ENCODE measurements around the gene LZTFL1. TPM values are rescaled to one million over a fixed set of nuclear protein-coding genes. Genes with fewer than 3 reads are reported as not detected.

Gene LZTFL1
- total RNA-seq, 1 experiment from 2014 or later = 3.2 TPM

DNA sequence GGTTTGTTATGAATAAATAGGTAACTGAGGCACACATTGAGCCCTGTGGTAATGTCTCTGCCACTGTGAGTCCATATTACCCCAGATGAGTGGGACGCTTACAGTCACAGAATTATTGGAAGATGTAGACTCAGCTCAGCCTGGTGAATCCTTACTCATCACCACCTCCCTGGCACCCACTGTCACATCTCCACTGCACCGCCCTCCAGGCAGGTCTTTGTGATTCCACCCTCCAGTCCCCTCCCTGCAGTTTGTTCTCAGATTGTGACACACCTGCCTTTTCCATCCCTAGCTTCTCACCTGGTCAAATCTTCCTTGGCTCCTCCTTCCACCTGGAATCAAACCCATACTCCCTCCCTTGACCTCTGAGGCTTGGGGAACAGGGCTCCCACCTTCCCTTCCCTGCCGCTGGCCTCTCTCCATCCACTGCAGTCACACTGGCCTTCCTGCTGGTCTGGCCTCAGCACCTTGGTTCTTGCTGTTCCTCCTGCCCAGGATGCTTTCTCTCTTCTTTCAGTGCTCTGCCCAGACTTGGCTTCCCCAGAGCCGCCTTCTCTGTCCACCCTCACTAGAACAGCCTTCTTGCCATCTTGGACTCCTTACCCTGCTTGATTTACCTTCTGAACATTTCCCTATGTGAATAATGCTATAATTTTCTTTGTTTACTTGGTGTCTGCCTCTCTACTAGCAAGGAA, 55.0 kb downstream of the LZTFL1 start:
- no peak for DNase-seq (ENCODE audit: low spot score)

- DNase-seq (ENCODE audit: low spot score) = no peak
Observed at GRCh38 chr3:45785605-45786150, 56.2 kb downstream of the LZTFL1 start.

DNA sequence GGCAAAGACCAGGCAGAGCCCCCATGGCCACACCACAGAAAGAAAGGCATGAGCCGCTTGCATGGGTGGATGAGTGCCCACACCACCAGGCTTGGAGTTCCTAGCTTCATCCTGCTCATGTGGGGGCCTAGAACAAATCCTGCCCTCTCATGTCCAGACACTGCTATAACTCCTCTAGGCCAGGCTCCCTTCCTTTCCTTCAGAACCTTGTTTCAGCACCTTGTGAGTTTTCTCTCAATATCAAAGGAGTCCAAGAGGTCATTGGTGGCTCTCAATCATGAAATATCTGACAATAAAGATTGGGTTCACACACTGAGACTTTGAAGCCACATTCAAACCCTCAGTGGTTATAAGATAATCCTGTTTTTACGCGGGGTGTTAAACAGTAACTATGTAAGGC, 58.3 kb downstream of the LZTFL1 start:
- no peak for DNase-seq (ENCODE audit: low spot score)

DNA sequence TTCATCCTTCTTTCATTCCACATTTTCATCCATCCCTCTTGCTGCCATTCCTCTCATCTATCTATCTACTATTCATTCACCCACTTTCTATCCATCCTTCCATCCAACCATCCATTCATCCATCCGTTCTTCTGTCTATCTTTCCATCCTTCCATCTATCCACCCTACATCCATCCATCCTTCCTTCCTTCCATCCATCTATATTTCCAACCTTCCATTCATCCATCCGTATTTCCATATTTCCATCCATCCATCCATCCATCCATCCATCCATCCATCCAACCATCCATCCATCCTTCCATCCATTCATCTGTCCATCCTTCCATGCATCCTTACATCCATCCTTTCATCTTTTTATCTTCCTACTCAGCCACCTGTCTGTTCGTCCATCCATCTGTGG, 59.5 kb downstream of the LZTFL1 start:
- no peak for DNase-seq (ENCODE audit: low spot score)

DNA sequence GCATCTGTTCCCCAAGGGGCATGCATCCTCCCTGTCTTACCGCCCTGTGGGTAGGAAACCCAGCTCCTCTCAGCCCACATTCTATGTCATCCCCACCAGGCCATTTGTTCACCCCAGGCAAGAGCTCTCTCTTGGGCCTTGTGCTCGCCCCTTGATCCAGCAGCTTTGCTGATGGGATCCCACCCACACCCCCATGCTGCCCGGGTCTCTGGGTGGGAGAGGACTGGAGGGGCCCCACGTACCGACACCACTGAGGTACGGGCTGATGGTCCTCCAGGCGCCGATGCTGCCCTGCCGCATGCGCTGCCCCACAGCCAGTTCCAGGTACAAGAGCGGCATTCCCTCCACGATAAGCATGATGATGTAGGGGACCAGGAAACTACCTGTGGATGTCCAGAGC, 60.1 kb downstream of the LZTFL1 start:
- DNase-seq (ENCODE audit: low spot score) = no peak

DNA sequence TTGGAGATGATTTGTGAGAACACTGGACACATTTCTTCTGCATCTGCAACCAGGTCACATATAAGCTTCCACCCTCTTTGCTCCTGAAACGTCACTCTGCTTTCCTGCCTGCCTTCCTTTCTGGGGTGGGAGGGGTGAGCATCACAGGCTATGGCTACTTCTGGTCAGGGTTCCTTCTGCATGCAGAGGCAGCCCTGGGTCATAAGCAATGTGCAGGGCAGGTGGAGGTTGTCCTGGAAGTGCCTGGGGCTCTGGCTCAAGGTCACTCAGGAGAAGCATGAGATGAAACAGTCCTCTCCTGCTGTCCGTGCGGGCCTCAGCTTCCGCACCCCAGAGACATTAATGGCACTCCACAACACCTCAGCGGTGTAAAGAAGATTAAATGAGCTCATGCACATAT, 60.6 kb downstream of the LZTFL1 start:
- DNase-seq (ENCODE audit: low spot score) = no peak

GRCh38 chr3:45779746-45780735, 61.9 kb downstream of the LZTFL1 start:
- DNase-seq (ENCODE audit: low spot score) = no peak

- no peak for DNase-seq (ENCODE audit: low spot score)
Observed at GRCh38 chr3:45778761-45779201, 63.1 kb downstream of the LZTFL1 start.

DNA sequence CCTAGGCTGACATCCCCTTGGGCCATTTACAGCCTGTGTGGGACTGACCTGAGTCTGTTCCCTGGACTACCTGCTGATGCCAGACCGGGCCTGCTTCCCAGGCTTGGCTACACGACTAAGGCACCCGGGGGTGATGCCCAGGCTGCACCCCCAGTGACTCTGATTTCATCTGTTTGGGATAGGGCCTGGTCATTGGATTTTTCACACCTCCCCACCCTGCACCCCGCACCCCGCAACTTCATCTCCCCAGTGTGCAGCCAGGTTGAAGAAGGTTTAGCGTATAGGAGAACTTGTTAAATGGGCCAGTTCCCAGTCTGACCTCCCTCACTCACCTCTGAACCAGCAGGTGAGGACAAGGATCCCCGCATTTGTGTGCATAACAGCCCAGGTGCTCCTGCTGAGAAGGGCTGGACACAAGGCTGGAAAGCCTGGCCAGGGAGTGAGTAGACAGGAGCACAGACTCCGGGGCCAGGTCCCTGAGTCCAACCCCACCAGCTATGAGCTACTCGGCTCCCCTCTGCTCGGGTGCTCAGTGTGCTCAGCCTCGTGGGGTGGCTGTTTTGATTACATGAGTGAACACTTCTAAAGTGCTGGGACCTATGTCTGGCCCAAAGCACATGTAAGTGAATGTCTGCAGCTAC, 64.1 kb downstream of the LZTFL1 start:
- no peak for DNase-seq (ENCODE audit: low spot score)

DNA sequence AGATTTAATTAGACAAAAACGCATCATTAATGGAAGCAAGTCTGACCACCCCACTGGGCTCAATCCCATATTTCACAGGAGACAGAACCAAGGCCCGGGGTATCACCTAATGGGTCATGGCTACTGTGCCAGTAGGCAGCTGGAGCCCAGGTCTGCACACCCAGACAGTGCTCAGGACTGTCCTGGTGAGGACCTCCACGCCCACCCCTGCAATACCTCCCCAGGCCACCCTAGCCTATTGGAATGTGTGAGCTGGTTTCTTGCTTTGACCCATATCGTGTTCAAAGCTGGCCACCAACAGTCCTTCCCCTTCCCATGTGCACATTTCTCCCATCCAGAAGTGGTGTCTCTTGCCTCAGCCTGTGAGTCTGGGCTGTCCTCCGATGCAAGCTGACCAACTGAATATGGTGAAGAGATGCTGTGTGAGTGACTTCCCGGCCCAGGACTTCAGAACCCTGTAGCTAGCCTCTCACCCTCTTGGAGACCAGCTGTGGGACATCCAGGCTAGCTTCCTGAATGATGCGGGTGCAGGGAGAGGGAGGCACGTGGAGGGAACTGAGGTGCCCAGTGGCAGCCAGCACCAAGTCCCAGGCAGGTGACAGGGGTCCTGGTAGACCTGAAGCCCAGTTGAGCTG, 64.7 kb downstream of the LZTFL1 start:
- DNase-seq (ENCODE audit: low spot score) = no peak

GRCh38 chr3:45776611-45777010, 65.3 kb downstream of the LZTFL1 start:
- DNase-seq (ENCODE audit: low spot score) = no peak

DNA sequence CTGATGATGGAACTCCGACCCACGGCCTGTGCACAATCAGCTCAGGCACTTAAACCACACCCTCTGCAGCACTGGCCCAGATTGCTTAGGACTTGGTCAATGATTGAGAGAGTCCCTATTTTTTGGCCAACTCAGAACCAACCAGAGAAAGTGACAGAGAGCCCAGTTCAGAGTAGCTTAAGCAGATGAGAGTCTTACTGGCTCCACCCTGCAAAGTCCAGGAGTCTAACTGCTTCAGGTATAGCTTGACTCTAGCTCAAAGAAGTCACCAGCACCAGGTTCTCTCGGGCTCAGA, 65.7 kb downstream of the LZTFL1 start:
- no peak for DNase-seq (ENCODE audit: low spot score)

- DNase-seq (ENCODE audit: low spot score) = no peak
Observed at GRCh38 chr3:45775571-45776300, 66.2 kb downstream of the LZTFL1 start.

GRCh38 chr3:45774581-45775521, 67.1 kb downstream of the LZTFL1 start:
- DNase-seq (ENCODE audit: low spot score) = no peak

DNA sequence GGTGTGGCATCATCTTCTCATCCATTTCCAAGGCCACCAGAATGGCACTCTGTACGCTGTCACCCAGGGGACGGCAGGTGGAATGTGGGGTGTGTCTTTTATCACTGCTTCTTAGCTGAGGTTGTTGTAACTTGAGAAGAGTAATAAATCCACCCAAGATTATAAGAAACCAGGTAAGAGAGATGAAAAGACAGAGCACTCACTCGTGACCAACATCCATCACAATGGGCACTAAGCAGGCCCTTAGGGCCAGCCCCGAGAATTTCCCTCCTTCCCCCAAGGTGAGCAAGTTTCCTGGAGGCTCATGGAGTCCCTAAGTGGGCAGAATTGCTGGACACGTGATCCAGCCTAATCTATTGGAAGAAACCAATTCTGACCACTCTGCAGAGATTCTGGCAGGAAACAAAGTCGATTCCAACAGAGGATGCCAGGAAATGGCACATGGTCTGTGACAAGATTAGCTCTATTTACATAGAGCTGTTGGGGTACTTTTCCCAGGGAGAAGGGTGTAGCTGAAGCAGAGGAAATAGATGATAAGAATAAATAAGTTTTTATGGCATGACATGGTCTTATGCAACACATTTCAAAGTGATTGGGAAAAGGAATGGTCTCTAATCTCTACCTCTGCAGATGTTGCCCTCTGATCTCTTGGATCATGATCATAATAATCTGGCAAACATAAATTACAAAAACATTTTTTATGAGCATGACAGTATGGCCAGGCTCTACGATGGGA, 68.0 kb downstream of the LZTFL1 start:
- peak; percentile 34 for DNase-seq (ENCODE audit: low spot score)
